Ascending aorta (tissue), 2 donors: ENCODE results near the gene PHLDA1. TPM values are rescaled to one million over a fixed set of nuclear protein-coding genes. Genes with fewer than 3 reads are reported as not detected.

ENCODE experiments used
- DNase-seq, 2 donors: peaks; one replicate each; pipeline ENCODE4 v3.0.0-alpha.2; 2019; ENCODE audit warnings: low spot score in 2 of 2
- H3K27ac ChIP-seq, 2 donors: fragments of 200-600 bp; sonication (generic); one replicate each; pipeline ENCODE4 v1.5.1; 2016 to 2017; ENCODE audit warnings: mild to moderate bottlenecking in 1 of 2
- H3K27me3 ChIP-seq: fragments of 200-600 bp; sonication (generic); one replicate; pipeline ENCODE4 v1.5.1; 2017
- H3K36me3 ChIP-seq, 2 donors: fragments of 200-600 bp; sonication (generic); one replicate each; pipeline ENCODE4 v1.5.1; 2016
- H3K4me1 ChIP-seq, 2 donors: fragments of 200-600 bp; sonication (generic); one replicate each; pipeline ENCODE4 v1.5.1; 2016 to 2017; ENCODE audit warnings: mild to moderate bottlenecking in 1 of 2
- H3K4me3 ChIP-seq, 2 donors: fragments of 200-600 bp; sonication (generic); one replicate each; pipeline ENCODE4 v1.5.1; 2016 to 2017; ENCODE audit warnings: mild to moderate bottlenecking in 1 of 2
- H3K9me3 ChIP-seq, 2 donors: fragments of 200-600 bp; sonication (generic); one replicate each; pipeline ENCODE4 v1.5.1; 2016
- CTCF ChIP-seq, 3 experiments: fragments of 200-600 bp in 2 of 3; fragments of 450-650 bp in 1 of 3; sonication (generic) in 2 of 3; IDR thresholded peaks; one replicate each; pipeline ENCODE4 v1.5.1; 2016 to 2019; ENCODE audit warnings: antibody characterized with exemption in 3 of 3, mild to moderate bottlenecking in 1 of 3, moderate library complexity in 1 of 3
- intact Hi-C: fragments of 100-400 bp; cut with DNase I; formaldehyde crosslinking; loops from one replicate; pipeline ENCODE4 v1.15.1; 2023
- total RNA-seq: library from RNA; depleted of rRNA; stranded (reverse); fragments of >200 nt; gene quantifications from one replicate; pipeline ENCODE4 v1.1.0, GENCODE V29; 2016

The PHLDA1 gene
- total RNA-seq, 1 donor from 2014 or later: 11.8 TPM

GRCh38 chr12:76038176-76038575 is 6.6 kb upstream of the PHLDA1 start:
- no peaks in the 10 kb centered on the region for H3K9me3 ChIP-seq
- TF ChIP-seq CTCF (IDR thresholded peaks at IDR 0.05): no peak
- intact Hi-C loops: loop anchor here (5.0 kb wide), 2 partner anchors 526 to 706 kb away; partner anchors contain the start of genes CAPS2, GLIPR1L1 and KRR1

GRCh38 chr12:76037130-76038103 is 5.8 kb upstream of the PHLDA1 start:
- Histone ChIP-seq H3K4me1 (no peaks in the 10 kb centered on the region), H3K27ac (no peak overlapping the region), H3K4me3 (no peak overlapping the region), H3K27me3 (no peaks in the 10 kb centered on the region), H3K9me3 (no peaks in the 10 kb centered on the region), H3K36me3 (no peaks in the 10 kb centered on the region)
- DNase-seq: no peak
- intact Hi-C loops: loop anchor here (1.0 to 5.0 kb wide), 3 partner anchors 510 to 705 kb away; partner anchors contain the start of genes CAPS2, GLIPR1L1 and KRR1
- TF ChIP-seq CTCF (IDR thresholded peaks at IDR 0.05): peak; percentile 70 to 85 (median 84)

More at GRCh38 chr12:76038176-76038575, 6.6 kb upstream of the PHLDA1 start:
- H3K36me3 ChIP-seq: no peaks in the 10 kb centered on the region
- H3K4me1 ChIP-seq: no peaks in the 10 kb centered on the region
- H3K27ac ChIP-seq: no peak overlapping the region
- no peak overlapping the region for H3K4me3 ChIP-seq
- no peak for DNase-seq
- no peaks in the 10 kb centered on the region for H3K27me3 ChIP-seq

GRCh38 chr12:76035045-76035444 is 3.5 kb upstream of the PHLDA1 start:
- no peak overlapping the region for H3K27ac ChIP-seq
- intact Hi-C loops: loop anchor here (5.0 kb wide), 2 partner anchors 523 to 703 kb away; partner anchors contain the start of genes CAPS2, GLIPR1L1 and KRR1
- TF ChIP-seq CTCF (IDR thresholded peaks at IDR 0.05): no peak
- DNase-seq: no peak
- H3K4me3 ChIP-seq: no peak overlapping the region
- H3K4me1 ChIP-seq: no peaks in the 10 kb centered on the region
- H3K36me3 ChIP-seq: no peaks in the 10 kb centered on the region
- H3K9me3 ChIP-seq: no peaks in the 10 kb centered on the region
- H3K27me3 ChIP-seq: no peaks in the 10 kb centered on the region

- Histone ChIP-seq H3K27ac (peak overlapping the region; percentile 95), H3K36me3 (no peaks in the 10 kb centered on the region), H3K27me3 (no peaks in the 10 kb centered on the region), H3K4me1 (no peaks in the 10 kb centered on the region), H3K9me3 (no peaks in the 10 kb centered on the region), H3K4me3 (peak overlapping the region in 1 of 2 donors; percentile 58)
- DNase-seq: no peak
- no peak for TF ChIP-seq CTCF (IDR thresholded peaks at IDR 0.05)
- intact Hi-C loops: loop anchor here (5.0 kb wide), 2 partner anchors 96 to 311 kb away; no protein-coding TSS in a partner anchor
These were observed 1.8 kb upstream of the PHLDA1 start for GRCh38 chr12:76033081-76034011.
